ENCODE results near the gene GUCY1A1.

GUCY1A1 gene

GRCh38 chr4:155765149-155765548 is 98.5 kb downstream of the GUCY1A1 start:
- DNase-seq (ENCODE audit: insufficient read length) (no peak), FAIRE-seq (no peak)
- TF ChIP-seq POLR2A (IDR thresholded peaks at IDR 0.05; ENCODE audit: low read depth, low read length) (no peak), POLR2AphosphoS5 (IDR thresholded peaks at IDR 0.05; ENCODE audit: low read depth, low read length) (no peak), TAF1 (IDR thresholded peaks at IDR 0.05; ENCODE audit: borderline replicate concordance, low read depth, low read length) (no peak)

- DNase-seq (ENCODE audit: insufficient read length) (no peak), FAIRE-seq (no peak)
- TF ChIP-seq POLR2A (IDR thresholded peaks at IDR 0.05; ENCODE audit: low read depth, low read length) (no peak), POLR2AphosphoS5 (IDR thresholded peaks at IDR 0.05; ENCODE audit: low read depth, low read length) (no peak), TAF1 (IDR thresholded peaks at IDR 0.05; ENCODE audit: borderline replicate concordance, low read depth, low read length) (no peak)
Observed at GRCh38 chr4:155766622-155767021, 100.0 kb downstream of the GUCY1A1 start.

GRCh38 chr4:155768370-155768769 is 101.7 kb downstream of the GUCY1A1 start:
- DNase-seq (ENCODE audit: insufficient read length) (no peak), FAIRE-seq (no peak)
- TF ChIP-seq TAF1 (IDR thresholded peaks at IDR 0.05; ENCODE audit: borderline replicate concordance, low read depth, low read length) (no peak), POLR2AphosphoS5 (IDR thresholded peaks at IDR 0.05; ENCODE audit: low read depth, low read length) (no peak), POLR2A (IDR thresholded peaks at IDR 0.05; ENCODE audit: low read depth, low read length) (no peak)

- no peak for TF ChIP-seq POLR2AphosphoS5 (IDR thresholded peaks at IDR 0.05; ENCODE audit: low read depth, low read length)
- TF ChIP-seq POLR2A (IDR thresholded peaks at IDR 0.05; ENCODE audit: low read depth, low read length): no peak
- TF ChIP-seq TAF1 (IDR thresholded peaks at IDR 0.05; ENCODE audit: borderline replicate concordance, low read depth, low read length): no peak
- DNase-seq (ENCODE audit: insufficient read length) (no peak), FAIRE-seq (peak; percentile 21)
Observed at GRCh38 chr4:155769090-155769489, 102.4 kb downstream of the GUCY1A1 start.

GRCh38 chr4:155772459-155773195 is 106.0 kb downstream of the GUCY1A1 start:
- FAIRE-seq (no peak), DNase-seq (ENCODE audit: insufficient read length) (no peak)
- no peak for TF ChIP-seq TAF1 (IDR thresholded peaks at IDR 0.05; ENCODE audit: borderline replicate concordance, low read depth, low read length)

- FAIRE-seq (no peak), DNase-seq (ENCODE audit: insufficient read length) (no peak)
- TF ChIP-seq POLR2A (IDR thresholded peaks at IDR 0.05; ENCODE audit: low read depth, low read length): no peak
- TF ChIP-seq POLR2AphosphoS5 (IDR thresholded peaks at IDR 0.05; ENCODE audit: low read depth, low read length): no peak
- no peak for TF ChIP-seq TAF1 (IDR thresholded peaks at IDR 0.05; ENCODE audit: borderline replicate concordance, low read depth, low read length)
Observed at GRCh38 chr4:155773196-155773800, 106.7 kb downstream of the GUCY1A1 start.

- no peak for TF ChIP-seq POLR2AphosphoS5 (IDR thresholded peaks at IDR 0.05; ENCODE audit: low read depth, low read length)
- no peak for TF ChIP-seq TAF1 (IDR thresholded peaks at IDR 0.05; ENCODE audit: borderline replicate concordance, low read depth, low read length)
- TF ChIP-seq POLR2A (IDR thresholded peaks at IDR 0.05; ENCODE audit: low read depth, low read length): no peak
- DNase-seq (ENCODE audit: insufficient read length): no peak
- FAIRE-seq: no peak
Observed at GRCh38 chr4:155774033-155774432, 107.4 kb downstream of the GUCY1A1 start.

GRCh38 chr4:155777971-155778735 is 111.5 kb downstream of the GUCY1A1 start:
- TF ChIP-seq TAF1 (IDR thresholded peaks at IDR 0.05; ENCODE audit: borderline replicate concordance, low read depth, low read length) (no peak), POLR2AphosphoS5 (IDR thresholded peaks at IDR 0.05; ENCODE audit: low read depth, low read length) (no peak), POLR2A (IDR thresholded peaks at IDR 0.05; ENCODE audit: low read depth, low read length) (no peak)
- no peak for FAIRE-seq
- no peak for DNase-seq (ENCODE audit: insufficient read length)

GRCh38 chr4:155780775-155781174 is 114.1 kb downstream of the GUCY1A1 start:
- TF ChIP-seq POLR2AphosphoS5 (IDR thresholded peaks at IDR 0.05; ENCODE audit: low read depth, low read length) (no peak), POLR2A (IDR thresholded peaks at IDR 0.05; ENCODE audit: low read depth, low read length) (no peak), TAF1 (IDR thresholded peaks at IDR 0.05; ENCODE audit: borderline replicate concordance, low read depth, low read length) (no peak)
- DNase-seq (ENCODE audit: insufficient read length) (no peak), FAIRE-seq (no peak)

GRCh38 chr4:155781249-155781831 is 114.7 kb downstream of the GUCY1A1 start:
- DNase-seq (ENCODE audit: insufficient read length) (no peak), FAIRE-seq (no peak)
- TF ChIP-seq TAF1 (IDR thresholded peaks at IDR 0.05; ENCODE audit: borderline replicate concordance, low read depth, low read length): no peak
- TF ChIP-seq POLR2A (IDR thresholded peaks at IDR 0.05; ENCODE audit: low read depth, low read length): no peak
- no peak for TF ChIP-seq POLR2AphosphoS5 (IDR thresholded peaks at IDR 0.05; ENCODE audit: low read depth, low read length)

Data from GM12892 (cell line).